Brain microvascular endothelial cell (primary cell): ENCODE results near the gene PLB1.

Source experiments
- DNase-seq: peaks from one replicate; pipeline ENCODE4 v3.0.0-alpha.2; 2020
- H3K27ac ChIP-seq: fragments of 250-450 bp; sonication (Bioruptor Pico); 2 replicates; pipeline ENCODE4 v1.5.1; 2020; ENCODE audit warnings: mild to moderate bottlenecking, moderate library complexity
- H3K27me3 ChIP-seq: fragments of 250-450 bp; sonication (Bioruptor Pico); replicated peaks from 2 replicates; pipeline ENCODE4 v1.5.1; 2020; ENCODE audit warnings: mild to moderate bottlenecking
- H3K36me3 ChIP-seq: fragments of 250-450 bp; sonication (Bioruptor Pico); replicated peaks from 2 replicates; pipeline ENCODE4 v1.5.1; 2020; ENCODE audit warnings: mild to moderate bottlenecking
- H3K4me3 ChIP-seq: 2 replicates; pipeline ENCODE4 v1.5.1; 2011; ENCODE audit warnings: low read depth, mild to moderate bottlenecking, control low read depth, low read length, moderate library complexity
- CTCF ChIP-seq: IDR thresholded peaks from 2 replicates; pipeline ENCODE4 v1.5.1; 2011; ENCODE audit warnings: low read depth, mild to moderate bottlenecking, moderate library complexity, low read length, control low read depth, inconsistent platforms; ENCODE audit errors: missing control alignments
- in situ Hi-C: cut with HindIII; loops from 2 replicates; pipeline ENCODE4 v1.10.0; 2017; ENCODE audit warnings: low sequenced_read_pairs, low pct_ligation_motif_present

Gene PLB1

GRCh38 chr2:28666496-28667184 lies 170.8 kb downstream of the PLB1 start:
- Histone ChIP-seq H3K27me3 (no peaks in the 10 kb centered on the region), H3K4me3 (no peak overlapping the region), H3K36me3 (no peaks in the 10 kb centered on the region), H3K27ac (no peak overlapping the region)
- TF ChIP-seq CTCF = no peak
- in situ Hi-C loops = no loop called here
- DNase-seq = no peak

- Histone ChIP-seq H3K27me3 (no peaks in the 10 kb centered on the region), H3K27ac (no peak overlapping the region), H3K4me3 (no peak overlapping the region), H3K36me3 (no peaks in the 10 kb centered on the region)
- TF ChIP-seq CTCF = no peak
- in situ Hi-C loops = no loop called here
- no peak for DNase-seq
These were observed 171.4 kb downstream of the PLB1 start for GRCh38 chr2:28667261-28667660.

- no peaks in the 10 kb centered on the region for H3K36me3 ChIP-seq
- TF ChIP-seq CTCF = no peak
- H3K27me3 ChIP-seq = no peaks in the 10 kb centered on the region
- H3K4me3 ChIP-seq = no peak overlapping the region
- H3K27ac ChIP-seq = no peak overlapping the region
- DNase-seq = no peak
- in situ Hi-C loops = no loop called here
These were observed 172.4 kb downstream of the PLB1 start for GRCh38 chr2:28668106-28668814.

GRCh38 chr2:28668880-28669279 lies 173.0 kb downstream of the PLB1 start:
- H3K27ac ChIP-seq = no peak overlapping the region
- H3K36me3 ChIP-seq = no peaks in the 10 kb centered on the region
- no peak for TF ChIP-seq CTCF
- H3K4me3 ChIP-seq = no peak overlapping the region
- no peak for DNase-seq
- in situ Hi-C loops = no loop called here
- H3K27me3 ChIP-seq = no peaks in the 10 kb centered on the region

GRCh38 chr2:28670856-28671255 lies 175.0 kb downstream of the PLB1 start:
- in situ Hi-C loops = no loop called here
- no peaks in the 10 kb centered on the region for H3K27me3 ChIP-seq
- no peak overlapping the region for H3K27ac ChIP-seq
- H3K36me3 ChIP-seq = no peaks in the 10 kb centered on the region
- TF ChIP-seq CTCF = no peak
- H3K4me3 ChIP-seq = no peak overlapping the region
- no peak for DNase-seq

- no peaks in the 10 kb centered on the region for H3K36me3 ChIP-seq
- H3K27ac ChIP-seq = no peak overlapping the region
- in situ Hi-C loops = no loop called here
- no peak for DNase-seq
- TF ChIP-seq CTCF = no peak
- no peaks in the 10 kb centered on the region for H3K27me3 ChIP-seq
- no peak overlapping the region for H3K4me3 ChIP-seq
These were observed 177.5 kb downstream of the PLB1 start for GRCh38 chr2:28673338-28673737.
